Right renal cortex interstitium (tissue), 3 donors: Measurements from ENCODE around the gene NKIRAS1. TPM values are rescaled to one million over a fixed set of nuclear protein-coding genes. Genes with fewer than 3 reads are reported as not detected.
A peak's percentile ranks its signal among the peaks of the same experiment; 100 is the strongest.
"Not testable (repeated sequence)": the region's sequence is repeated elsewhere in the genome, so short reads cannot be mapped to it uniquely, and the experiment has no call there.

Experiments used
- DNase-seq, 3 donors: peaks; one replicate each; pipeline ENCODE4 v3.0.0-alpha.2; 2013; ENCODE audit warnings: low read depth in 3 of 3, low spot score in 2 of 3
- polyA plus RNA-seq, 3 donors: library from polyadenylated mRNA; unstranded; fragments of 120-200 nt; gene quantifications; one replicate each; pipeline ENCODE4 v1.2.1, GENCODE V29; 2013; ENCODE audit not compliant: insufficient read length in 3 of 3

NKIRAS1 gene
- polyA plus RNA-seq, 3 donors = 18.6 to 19.6 (median 18.7) TPM

DNA sequence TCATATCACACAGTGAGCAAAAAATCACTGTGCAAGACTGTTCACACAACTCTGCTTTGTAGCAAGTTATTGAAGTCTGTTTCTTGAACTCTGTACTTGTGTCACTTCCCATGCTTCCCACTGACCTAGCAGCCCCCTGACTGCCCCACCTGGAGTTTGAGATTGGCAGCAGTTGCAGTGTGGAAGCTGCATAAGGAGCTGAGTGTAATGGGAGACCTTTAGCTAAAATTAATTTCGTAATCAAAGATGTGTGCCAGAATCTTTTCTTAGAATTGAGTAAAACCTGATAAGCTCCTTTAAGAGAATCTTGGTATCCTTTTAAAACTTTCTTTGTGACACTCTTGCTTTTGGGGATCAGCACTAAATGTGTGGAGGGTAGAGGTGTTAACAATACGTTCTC lies 42.8 kb downstream of the NKIRAS1 start:
- no peak for DNase-seq

DNA sequence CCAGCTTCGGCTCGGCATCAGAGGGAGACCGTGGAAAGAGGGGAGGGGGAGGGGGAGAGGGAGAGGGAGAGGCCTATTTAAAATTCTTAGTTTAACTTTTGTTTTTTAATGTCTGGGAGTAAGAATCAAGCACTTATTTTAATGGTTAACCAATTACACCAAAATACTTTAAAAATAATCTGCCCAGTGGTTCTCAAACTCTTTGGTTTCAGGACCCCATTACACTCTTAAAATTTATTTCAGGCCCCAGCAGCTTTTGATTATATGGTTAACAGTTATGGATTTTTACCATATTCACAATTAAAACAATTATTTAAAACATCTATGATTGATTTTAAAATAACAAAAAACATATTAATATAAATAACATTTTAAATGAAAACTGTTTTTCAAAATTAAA lies 44.5 kb downstream of the NKIRAS1 start:
- DNase-seq = no peak

DNA sequence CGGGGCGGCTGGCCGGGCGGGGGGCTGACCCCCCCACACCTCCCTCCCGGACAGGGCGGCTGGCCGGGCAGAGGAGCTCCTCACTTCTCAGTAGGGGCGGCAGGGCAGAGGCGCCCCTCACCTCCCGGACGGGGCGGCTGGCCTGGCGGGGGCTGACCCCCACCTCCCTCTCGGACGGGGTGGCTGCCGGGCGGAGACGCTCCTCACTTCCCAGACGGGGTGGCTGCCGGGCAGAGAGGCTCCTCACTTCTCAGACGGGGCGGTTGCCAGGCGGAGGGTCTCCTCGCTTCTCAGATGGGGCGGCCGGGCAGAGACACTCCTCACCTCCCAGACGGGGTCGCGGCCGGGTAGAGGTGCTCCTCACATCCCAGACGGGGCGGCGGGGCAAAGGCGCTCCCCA lies 45.4 kb downstream of the NKIRAS1 start:
- DNase-seq = not testable (repeated sequence)

DNA sequence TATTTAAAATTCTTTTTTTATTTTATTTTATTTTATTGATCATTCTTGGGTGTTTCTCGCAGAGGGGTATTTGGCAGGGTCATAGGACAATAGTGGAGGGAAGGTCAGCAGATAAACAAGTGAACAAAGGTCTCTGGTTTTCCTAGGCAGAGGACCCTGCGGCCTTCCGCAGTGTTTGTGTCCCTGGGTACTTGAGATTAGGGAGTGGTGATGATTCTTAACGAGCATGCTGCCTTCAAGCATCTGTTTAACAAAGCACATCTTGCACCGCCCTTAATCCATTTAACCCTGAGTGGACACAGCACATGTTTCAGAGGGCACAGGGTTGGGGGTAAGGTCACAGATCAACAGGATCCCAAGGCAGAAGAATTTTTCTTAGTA lies 46.1 kb downstream of the NKIRAS1 start:
- not testable (repeated sequence) for DNase-seq

DNA sequence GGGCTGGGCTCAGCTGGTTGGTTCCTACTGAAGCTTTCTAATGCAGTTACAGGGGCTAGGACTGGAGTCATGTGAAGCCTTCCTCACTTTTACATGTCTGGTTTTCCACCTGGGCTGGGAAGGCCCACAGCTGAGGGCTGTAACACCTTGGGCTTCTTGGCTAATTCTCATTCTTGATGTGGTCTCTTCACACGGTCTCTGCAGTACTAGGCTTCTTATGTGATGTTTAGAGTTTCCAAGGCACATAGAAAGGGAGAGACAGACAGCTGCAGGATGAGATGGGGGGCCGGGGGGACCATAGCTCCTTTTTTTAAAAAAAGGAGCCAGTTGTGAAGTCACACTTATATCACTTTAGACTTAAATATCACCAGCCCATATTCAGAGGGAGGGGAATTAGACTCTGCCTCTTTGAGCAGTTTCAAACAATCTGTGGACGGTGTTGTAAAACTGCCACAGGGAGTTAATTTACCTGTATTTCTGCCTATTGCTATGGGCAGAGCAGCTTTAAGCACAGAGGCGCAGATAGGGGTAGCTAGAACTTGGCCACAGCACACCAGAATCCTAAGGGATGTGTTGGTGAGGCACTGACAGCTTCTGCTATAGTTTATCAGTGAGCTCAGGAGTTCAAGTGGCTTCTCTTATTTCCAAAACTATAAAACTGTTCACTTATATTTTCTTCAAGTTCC lies 46.7 kb downstream of the NKIRAS1 start:
- no peak for DNase-seq

DNA sequence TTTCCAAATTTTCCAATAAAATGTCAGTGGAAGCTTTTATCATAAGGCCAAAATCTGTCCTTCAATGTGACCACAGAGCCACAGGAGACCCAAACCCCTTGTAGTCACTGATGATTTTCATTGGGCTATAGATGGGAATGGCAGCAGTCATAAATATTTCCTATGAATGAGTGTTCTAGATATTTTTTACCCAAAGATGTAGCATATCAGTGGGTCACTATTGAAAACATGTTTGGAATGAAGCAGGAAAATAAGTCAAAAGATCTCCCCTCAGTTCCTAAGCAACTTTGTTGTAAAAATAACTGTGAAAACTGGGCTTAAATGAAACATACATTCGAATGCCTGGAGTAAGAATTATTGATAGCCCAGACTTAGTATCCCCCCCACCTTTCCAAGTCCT lies 49.0 kb downstream of the NKIRAS1 start:
- no peak for DNase-seq

DNA sequence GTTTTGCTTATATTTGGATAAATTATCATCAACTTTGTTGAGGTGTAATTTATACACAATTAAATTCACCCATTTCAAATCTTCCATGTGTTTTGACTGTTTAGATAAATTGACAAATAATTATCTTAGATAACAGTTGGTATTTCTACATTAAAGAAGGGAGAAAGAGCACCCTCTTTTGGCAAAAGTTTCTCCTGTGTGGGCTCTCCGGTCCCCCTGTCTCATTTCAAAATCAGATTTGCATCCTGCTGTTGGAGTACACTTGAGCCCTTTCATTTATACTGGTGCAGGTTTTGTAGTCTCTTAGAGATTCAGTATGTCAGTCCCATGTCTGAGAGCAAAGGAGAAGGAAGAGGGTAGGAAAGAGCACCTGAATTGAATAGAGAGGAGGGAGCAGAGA lies 49.4 kb downstream of the NKIRAS1 start:
- no peak for DNase-seq

DNA sequence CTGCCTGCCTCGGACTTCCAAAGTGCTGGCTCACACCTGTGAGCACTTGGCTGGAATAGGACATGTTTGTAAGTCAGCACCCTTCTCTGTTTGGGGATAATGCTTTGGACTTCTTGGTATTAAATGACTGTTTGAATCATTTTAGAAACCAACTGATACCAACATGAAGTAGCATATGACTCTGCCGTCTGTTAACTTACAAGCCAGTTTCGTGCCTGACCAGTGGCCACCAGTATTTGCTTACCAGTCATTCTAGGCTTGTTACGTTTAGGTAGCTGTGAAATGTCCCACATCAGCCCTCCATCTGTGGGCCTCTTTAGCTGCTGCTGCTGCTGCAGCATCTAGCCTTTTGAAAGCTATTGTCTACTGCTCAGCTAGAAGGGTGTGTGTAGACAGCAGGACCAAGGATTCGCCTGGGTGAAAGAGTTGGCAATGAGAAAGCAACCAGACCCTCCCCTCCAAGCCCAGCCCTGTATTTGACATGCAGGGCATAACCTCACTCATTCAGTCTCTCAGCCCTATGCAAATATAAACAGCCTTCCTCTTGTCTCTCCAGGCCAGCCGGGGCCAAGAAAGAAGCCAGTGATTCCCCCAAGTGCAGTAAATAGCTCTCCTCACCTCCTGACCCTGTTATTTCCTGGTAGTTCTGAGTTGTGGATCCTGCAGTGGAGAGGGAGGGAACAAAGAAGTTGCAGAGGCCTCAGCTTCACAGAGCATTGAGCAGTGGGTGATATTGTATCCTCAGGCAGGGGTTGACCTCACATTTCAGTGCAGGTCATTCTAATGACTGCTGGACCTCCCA lies 51.0 kb downstream of the NKIRAS1 start:
- DNase-seq = peak in 2 of 3 donors; percentile 29 to 41

DNA sequence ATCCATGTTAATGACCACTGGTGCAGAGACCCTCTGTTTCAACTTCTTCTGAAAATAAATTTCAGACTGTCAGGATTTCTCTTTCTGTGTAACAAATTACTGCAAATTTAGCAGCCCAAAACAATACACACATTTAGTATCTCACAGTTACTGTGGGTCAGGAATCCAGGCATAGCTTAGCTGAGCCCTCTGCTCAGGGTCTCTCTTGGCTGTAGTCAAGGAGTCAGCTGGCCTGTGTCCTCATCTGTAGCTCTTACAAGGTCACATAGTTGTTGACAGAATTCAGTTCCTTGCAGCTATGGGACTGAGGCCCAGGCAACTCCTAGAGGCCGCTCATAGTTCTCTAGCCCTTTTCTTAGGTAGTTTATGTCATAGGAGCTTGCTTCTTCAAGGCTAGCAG lies 51.9 kb downstream of the NKIRAS1 start:
- peak in 1 of 3 donors; percentile 12 for DNase-seq

DNA sequence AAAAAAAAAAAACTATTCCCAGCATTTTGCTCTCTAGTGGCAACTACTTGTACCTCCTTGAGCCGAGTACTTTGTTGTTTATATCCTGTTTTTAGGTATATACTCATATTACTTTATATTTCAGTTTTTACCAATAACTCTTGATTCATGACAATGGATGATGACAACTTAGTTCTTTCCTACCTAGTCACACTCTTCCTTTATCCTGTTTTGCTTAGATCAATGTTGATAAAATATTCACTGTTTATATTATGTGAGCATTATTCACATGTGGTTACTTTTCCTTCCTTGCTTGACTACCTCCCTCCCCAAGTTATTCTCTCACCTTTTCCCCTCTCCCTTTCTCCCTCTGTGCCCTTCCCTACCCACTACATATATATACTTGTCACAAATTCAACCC lies 53.7 kb downstream of the NKIRAS1 start:
- DNase-seq = no peak

DNA sequence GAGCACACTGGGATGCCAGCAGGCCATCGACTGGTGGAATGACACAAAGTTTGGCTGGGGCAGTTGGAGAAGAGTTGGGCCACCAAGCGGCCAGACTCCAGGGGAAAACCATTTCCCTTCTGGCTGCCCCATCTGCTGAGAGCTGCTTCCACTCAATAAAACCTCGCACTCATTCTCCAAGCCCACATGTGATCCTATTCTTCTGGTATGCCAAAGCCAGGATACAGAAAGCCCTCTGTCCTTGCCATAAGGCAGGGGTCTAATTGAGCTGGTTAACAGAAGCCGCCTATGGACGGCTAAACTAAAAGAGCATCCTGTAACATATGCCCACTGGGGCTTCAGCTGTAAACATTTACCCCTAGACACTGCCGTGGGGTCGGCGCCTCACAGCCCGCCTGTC lies 55.1 kb downstream of the NKIRAS1 start:
- DNase-seq = no peak

DNA sequence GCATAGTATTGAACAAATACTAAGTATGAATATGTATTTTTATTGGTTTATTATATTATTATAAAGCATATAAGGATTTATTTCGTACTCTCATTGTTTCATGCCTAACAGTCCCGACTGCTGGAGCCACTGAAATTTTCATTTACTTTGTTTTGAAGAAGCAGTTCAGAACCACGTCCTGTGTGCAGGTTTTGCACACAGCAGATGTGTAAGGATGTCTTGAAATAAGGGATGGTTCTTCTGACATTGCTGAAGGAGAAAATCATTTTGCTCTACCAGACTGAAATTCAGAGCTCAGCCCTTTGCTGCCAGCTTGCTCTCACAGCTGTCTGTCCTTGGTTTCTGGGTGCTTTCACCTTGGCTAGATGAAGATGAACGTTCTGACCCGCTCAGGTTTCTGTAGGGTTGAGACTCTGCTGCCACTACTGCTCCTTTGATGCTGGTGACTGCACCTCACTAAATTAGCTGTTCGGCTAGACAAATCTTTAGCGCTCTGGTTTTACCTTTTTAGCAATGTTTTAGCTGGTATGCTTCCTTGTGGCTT lies 56.9 kb downstream of the NKIRAS1 start:
- DNase-seq = no peak

DNA sequence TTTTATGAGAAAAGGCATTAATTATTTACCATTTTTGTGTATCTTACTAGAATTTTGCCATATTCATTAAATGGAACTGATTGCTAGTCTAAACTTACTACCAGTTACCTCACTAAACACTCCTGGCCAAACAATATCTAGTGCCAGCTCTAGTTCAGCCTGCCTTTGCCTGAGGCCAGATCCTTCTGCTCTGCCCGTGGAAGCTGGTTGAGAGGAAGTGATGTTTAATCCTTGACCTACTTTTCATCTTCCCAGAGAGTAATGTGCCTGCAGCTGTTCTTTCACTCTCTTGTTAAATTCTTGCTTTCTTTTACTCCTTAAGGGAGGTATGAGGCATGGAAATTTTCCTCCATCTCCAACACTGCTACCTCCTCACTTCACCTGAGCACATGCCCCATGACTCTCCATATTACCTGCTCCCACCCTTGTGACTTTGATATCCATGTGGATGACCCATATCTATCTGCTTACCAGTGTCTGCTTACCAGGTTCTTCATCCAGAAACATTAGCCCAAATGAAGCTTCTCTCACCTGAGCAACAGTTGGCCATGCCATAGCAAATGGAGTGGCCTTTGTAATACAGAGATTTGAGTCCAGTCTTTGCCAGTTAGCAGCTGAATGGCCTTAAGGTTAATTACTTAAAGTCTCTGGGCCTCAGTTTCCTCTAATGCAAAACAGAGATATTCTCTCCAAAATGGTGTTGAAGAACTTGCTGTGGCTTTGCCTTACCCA lies 57.6 kb downstream of the NKIRAS1 start:
- no peak for DNase-seq

DNA sequence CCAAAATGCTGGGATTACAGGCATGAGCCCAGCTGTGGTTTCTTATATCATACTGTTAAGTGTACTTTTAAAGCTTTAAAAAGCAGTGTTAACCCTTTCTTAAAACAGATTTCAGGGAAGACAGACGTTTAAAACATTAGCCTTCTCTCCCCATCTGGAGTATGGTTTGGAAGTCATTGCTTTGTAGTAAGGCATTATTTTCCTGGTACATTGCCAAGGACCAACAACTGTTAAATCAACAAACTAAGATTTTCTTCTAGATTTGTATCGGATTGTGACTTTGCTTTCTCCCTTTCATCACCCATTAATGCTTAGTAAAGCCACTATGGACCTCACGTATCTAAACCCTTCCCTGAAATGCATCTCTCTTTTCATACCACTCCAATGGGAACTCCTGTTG lies 60.5 kb downstream of the NKIRAS1 start:
- no peak for DNase-seq

DNA sequence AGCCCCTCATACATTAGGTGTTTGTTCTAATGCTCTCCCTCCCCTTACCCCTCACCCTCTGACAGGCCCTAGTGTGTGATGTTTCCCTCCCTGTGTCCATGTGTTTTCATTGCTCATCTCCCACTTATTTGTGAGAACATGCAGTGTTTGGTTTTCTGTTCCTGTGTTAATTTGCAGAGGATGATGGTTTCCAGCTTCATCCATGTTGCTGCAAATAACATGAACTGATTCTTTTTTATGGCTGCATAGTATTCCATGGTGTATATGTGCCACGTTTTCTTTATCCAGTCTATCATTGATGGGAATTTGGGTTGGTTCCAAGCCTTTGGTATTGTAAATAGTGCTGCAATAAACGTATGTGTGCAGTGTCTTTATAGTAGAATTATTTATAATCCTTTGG lies 67.3 kb downstream of the NKIRAS1 start:
- not testable (repeated sequence) for DNase-seq

DNA sequence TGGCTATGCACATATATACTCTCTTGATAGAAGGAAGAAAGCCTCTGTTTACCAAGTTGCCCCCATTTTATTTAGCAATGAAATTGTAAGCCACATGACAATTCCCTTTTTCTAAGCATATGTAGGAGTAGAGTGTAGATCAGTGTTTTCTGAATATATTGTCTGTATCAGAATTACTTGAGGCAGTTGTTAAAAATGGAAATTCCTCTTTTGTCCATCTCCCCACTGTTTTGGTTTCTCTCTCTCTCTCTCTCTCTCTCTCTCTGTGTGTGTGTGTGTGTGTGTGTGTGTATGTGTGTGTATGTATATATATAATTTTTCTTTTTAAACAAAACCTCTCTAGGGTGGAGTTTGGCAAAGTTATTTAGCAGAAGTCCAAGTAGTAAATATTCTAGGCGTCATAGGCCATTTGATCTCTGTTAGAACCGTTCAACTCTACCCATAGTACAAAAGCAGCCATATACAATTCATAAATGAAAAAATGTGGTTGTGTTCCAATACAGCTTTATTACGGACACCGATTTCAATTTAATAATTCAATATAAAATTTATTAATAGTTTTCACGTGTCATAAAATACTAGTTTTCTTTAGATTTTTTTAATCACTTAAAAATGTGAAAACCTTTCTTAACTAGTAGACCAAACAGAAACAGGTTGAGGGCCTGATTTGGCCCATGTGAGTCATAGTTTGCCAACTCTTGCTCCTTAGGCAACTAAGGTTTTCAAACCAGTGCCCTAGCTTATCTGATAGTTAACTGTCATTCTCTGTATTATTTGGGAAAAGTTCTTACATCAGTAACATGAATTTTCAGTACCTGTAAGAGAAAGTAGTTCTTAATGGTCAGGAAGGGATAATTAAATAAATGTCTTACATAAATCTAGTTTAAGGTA lies 71.2 kb downstream of the NKIRAS1 start:
- no peak for DNase-seq

DNA sequence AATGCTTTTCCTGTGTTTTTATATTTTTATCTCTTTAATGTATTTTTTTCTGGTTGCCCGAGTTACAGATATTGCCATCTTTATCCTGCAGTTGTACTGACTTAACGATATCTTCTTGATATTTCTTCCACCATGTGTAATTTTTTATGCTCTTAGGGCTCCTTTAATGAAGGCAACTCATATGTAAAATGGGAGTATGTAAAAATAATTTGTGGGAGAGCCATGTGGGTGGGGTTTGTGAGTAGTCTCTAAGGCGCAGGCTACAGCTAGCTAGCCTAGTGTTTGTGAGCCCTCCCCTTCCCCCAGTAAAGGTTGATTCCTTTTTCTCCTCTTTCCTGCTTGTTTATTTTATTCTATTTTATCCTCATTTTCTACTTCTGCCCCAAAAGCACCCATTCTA lies 72.9 kb downstream of the NKIRAS1 start:
- no peak for DNase-seq
